Spleen (tissue), 11 donors: Measurements from ENCODE around the gene LDLRAP1. TPM values are rescaled to one million over a fixed set of nuclear protein-coding genes. Genes with fewer than 3 reads are reported as not detected.
"Not testable (repeated sequence)": the region's sequence is repeated elsewhere in the genome, so short reads cannot be mapped to it uniquely, and the experiment has no call there.

ENCODE experiments used
- DNase-seq: peaks from one replicate; pipeline ENCODE4 v3.0.0-alpha.2; 2020
- H3K27ac ChIP-seq, 8 donors: fragments of 200-600 bp; sonication (generic) in 7 of 8; 1 replicate in 4 of 8; 2 replicates in 4 of 8; pipeline versions ENCODE4 v1.5.0 to v1.8.0; 2016 to 2021; ENCODE audit warnings: inconsistent platforms in 4 of 8, mild to moderate bottlenecking in 4 of 8, moderate library complexity in 1 of 8
- H3K27me3 ChIP-seq, 7 donors: fragments of 200-600 bp; sonication (generic) in 6 of 7; replicated peaks in 1 of 7; 1 replicate in 4 of 7; 2 replicates in 3 of 7; pipeline versions ENCODE4 v1.5.0 to v1.8.0; 2016 to 2021; ENCODE audit warnings: inconsistent platforms in 3 of 7, mild to moderate bottlenecking in 1 of 7
- H3K36me3 ChIP-seq, 6 donors: fragments of 200-600 bp; sonication (generic) in 5 of 6; 1 replicate in 4 of 6; 2 replicates in 2 of 6; pipeline versions ENCODE4 v1.5.0 to v1.8.0; 2016 to 2021; ENCODE audit warnings: inconsistent platforms in 2 of 6
- H3K4me1 ChIP-seq, 6 donors: fragments of 200-600 bp; sonication (generic) in 5 of 6; 1 replicate in 3 of 6; 2 replicates in 3 of 6; pipeline versions ENCODE4 v1.5.0 to v1.8.0; 2016 to 2021; ENCODE audit warnings: inconsistent platforms in 3 of 6
- H3K4me3 ChIP-seq, 8 donors: fragments of 200-600 bp; sonication (generic) in 7 of 8; 1 replicate in 4 of 8; 2 replicates in 4 of 8; pipeline versions ENCODE4 v1.5.0 to v1.8.0; 2016 to 2021; ENCODE audit warnings: inconsistent platforms in 4 of 8, mild to moderate bottlenecking in 4 of 8, moderate library complexity in 2 of 8
- H3K9me3 ChIP-seq, 8 donors: fragments of 200-600 bp; sonication (generic) in 7 of 8; 1 replicate in 4 of 8; 2 replicates in 4 of 8; pipeline versions ENCODE4 v1.5.0 to v1.8.0; 2016 to 2021; ENCODE audit warnings: inconsistent platforms in 4 of 8
- POLR2A ChIP-seq, 3 donors: fragments of 450-650 bp; IDR thresholded peaks; one replicate each; pipeline ENCODE4 v1.5.1; 2017; ENCODE audit warnings: antibody characterized with exemption in 3 of 3, mild to moderate bottlenecking in 1 of 3
- POLR2AphosphoS5 ChIP-seq, 3 donors: sonication (generic); formaldehyde crosslinking; IDR thresholded peaks; one replicate each; pipeline ENCODE4 v1.5.1; 2017; ENCODE audit warnings: antibody characterized with exemption in 3 of 3
- WGBS, 5 donors: extraction: QIAGEN DNeasy Blood & Tissue Kit in 3 of 5; methylation state at CpG; one replicate each; pipeline versions ENCODE4 v1.1.5 to v1.1.7; 2013 to 2018; 5-methylcytosine and 5-hydroxymethylcytosine counted together
- intact Hi-C: fragments of 100-400 bp; cut with DNase I; formaldehyde crosslinking; loops from one replicate; pipeline ENCODE4 v1.15.0; 2023; ENCODE audit warnings: low total_unique reads
- polyA plus RNA-seq, 3 donors: library from polyadenylated mRNA; stranded (reverse); fragments of 200-250 nt; gene quantifications; one replicate each; pipeline ENCODE4 v1.2.1, GENCODE V29; 2013
- total RNA-seq, 7 donors: library from RNA; depleted of rRNA in 3 of 7; stranded (reverse); fragments of >200 nt in 3 of 7; fragmentation: NEBNext Ultra II Directional in 4 of 7; extraction: Animal tissue kit (Norgen Biotek cat#: 25700) in 4 of 7; gene quantifications; one replicate each; pipeline versions ENCODE4 v1.1.0 to v1.2.1, GENCODE V29; 2016 to 2021
- TF ChIP-seq, protein P1 (sequence below), 11 experiments: fragments of 200-600 bp in 7 of 11; fragments of 450-650 bp in 4 of 11; sonication (generic) in 4 of 11; IDR thresholded peaks in 8 of 11; conservative IDR thresholded peaks in 3 of 11; 1 replicate in 7 of 11; 2 replicates in 4 of 11; pipeline versions ENCODE4 v1.4.0 to v1.8.0; 2016 to 2021; ENCODE audit warnings: antibody characterized with exemption in 11 of 11, inconsistent platforms in 4 of 11, mild to moderate bottlenecking in 1 of 11
- donor health status: healthy with polysubstance abuse.
- donor health status: DM: no; HTN: no; CAD: no; lungs with moderate emphysema.
- donor health status: DM: no; HTN: no; CAD: no.
- donor health status: Bipolar disorder and iron deficiency.
- donor health status: healthy.
- donor health status: DM: no; HTN: no; CAD: no.
- donor health status: DM: yes; HTN: yes; CAD: no.

LDLRAP1 gene
- total and polyA plus RNA-seq, 10 donors, result 21.7 to 105 (median 72.4) TPM

- Histone ChIP-seq H3K9me3 (no peaks in the 10 kb centered on the region), H3K36me3 (no peaks in the 10 kb centered on the region), H3K4me3 (no peak overlapping the region), H3K4me1 (peaks cover 0 to 26% (median 6%) of the 10 kb centered on the region in 6 donors), H3K27ac (no peak overlapping the region), H3K27me3 (no peaks in the 10 kb centered on the region)
- DNase-seq, result peak; percentile 60
- no peak for TF ChIP-seq POLR2A (IDR thresholded peaks at IDR 0.05)
- TF ChIP-seq, protein P1, sequence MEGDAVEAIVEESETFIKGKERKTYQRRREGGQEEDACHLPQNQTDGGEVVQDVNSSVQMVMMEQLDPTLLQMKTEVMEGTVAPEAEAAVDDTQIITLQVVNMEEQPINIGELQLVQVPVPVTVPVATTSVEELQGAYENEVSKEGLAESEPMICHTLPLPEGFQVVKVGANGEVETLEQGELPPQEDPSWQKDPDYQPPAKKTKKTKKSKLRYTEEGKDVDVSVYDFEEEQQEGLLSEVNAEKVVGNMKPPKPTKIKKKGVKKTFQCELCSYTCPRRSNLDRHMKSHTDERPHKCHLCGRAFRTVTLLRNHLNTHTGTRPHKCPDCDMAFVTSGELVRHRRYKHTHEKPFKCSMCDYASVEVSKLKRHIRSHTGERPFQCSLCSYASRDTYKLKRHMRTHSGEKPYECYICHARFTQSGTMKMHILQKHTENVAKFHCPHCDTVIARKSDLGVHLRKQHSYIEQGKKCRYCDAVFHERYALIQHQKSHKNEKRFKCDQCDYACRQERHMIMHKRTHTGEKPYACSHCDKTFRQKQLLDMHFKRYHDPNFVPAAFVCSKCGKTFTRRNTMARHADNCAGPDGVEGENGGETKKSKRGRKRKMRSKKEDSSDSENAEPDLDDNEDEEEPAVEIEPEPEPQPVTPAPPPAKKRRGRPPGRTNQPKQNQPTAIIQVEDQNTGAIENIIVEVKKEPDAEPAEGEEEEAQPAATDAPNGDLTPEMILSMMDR (IDR thresholded peaks at IDR 0.05 in 8 of 11, conservative IDR thresholded peaks at IDR 0.05 in 3 of 11), result no peak
- intact Hi-C loops, result no loop called here
- WGBS, 5 donors, result 63 to 83% (median 73%) methylated on average over 13 to 14 of the region's 14 CpGs
Measured at GRCh38 chr1:25583519-25584370, 40.3 kb downstream of the LDLRAP1 start.

DNA sequence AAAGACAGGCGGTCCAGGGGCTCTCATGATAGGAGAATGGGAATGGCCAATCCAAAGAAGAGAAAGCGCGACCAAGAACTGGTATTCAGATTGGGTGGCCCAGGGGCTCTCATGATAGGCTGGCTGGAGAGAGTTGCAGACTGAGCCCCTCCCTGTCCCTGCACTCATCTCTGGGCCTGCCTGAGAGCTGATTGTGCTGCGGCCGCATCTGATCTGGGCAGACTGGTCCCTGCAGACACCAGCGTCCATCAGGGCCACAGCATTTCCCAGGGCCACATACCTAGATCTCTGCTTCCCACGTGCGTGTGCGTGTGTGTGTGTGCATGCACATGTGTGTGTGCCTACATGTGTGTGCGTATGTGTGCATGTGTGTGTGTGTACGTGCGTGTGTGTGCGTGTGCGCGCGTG is 42.8 kb downstream of the LDLRAP1 start:
- no peaks in the 10 kb centered on the region for H3K36me3 ChIP-seq
- DNase-seq, result peak; percentile 52
- H3K27me3 ChIP-seq, result no peaks in the 10 kb centered on the region
- WGBS, 5 donors, result 77 to 96% (median 94%) methylated on average over 13 to 16 of the region's 16 CpGs
- intact Hi-C loops, result no loop called here
- no peak for TF ChIP-seq POLR2AphosphoS5 (IDR thresholded peaks at IDR 0.05)
- TF ChIP-seq POLR2A (IDR thresholded peaks at IDR 0.05), result no peak
- TF ChIP-seq, protein P1 (IDR thresholded peaks at IDR 0.05 in 8 of 11, conservative IDR thresholded peaks at IDR 0.05 in 3 of 11), result no peak
- no peaks in the 10 kb centered on the region for H3K9me3 ChIP-seq
- H3K27ac ChIP-seq, result no peak overlapping the region
- H3K4me1 ChIP-seq, result peaks cover 0 to 35% (median 10%) of the 10 kb centered on the region in 6 donors
- H3K4me3 ChIP-seq, result no peak overlapping the region

GRCh38 chr1:25587290-25587689 is 43.9 kb downstream of the LDLRAP1 start:
- no peak for TF ChIP-seq POLR2AphosphoS5 (IDR thresholded peaks at IDR 0.05)
- TF ChIP-seq, protein P1 (IDR thresholded peaks at IDR 0.05 in 8 of 11, conservative IDR thresholded peaks at IDR 0.05 in 3 of 11), result no peak
- TF ChIP-seq POLR2A (IDR thresholded peaks at IDR 0.05), result no peak
- 80 to 87% (median 85%) methylated on average over 8 of the region's 8 CpGs for WGBS, 5 donors
- H3K9me3 ChIP-seq, result no peaks in the 10 kb centered on the region
- H3K4me1 ChIP-seq, result peaks cover 0 to 35% (median 10%) of the 10 kb centered on the region in 6 donors
- H3K27me3 ChIP-seq, result no peaks in the 10 kb centered on the region
- H3K4me3 ChIP-seq, result no peak overlapping the region
- no peaks in the 10 kb centered on the region for H3K36me3 ChIP-seq
- intact Hi-C loops, result no loop called here
- H3K27ac ChIP-seq, result no peak overlapping the region
- no peak for DNase-seq

- H3K4me1 ChIP-seq, result peaks cover 0 to 35% (median 10%) of the 10 kb centered on the region in 6 donors
- intact Hi-C loops, H3K36me3 ChIP-seq, H3K27me3 ChIP-seq, DNase-seq, H3K27ac ChIP-seq, H3K4me3 ChIP-seq, H3K9me3 ChIP-seq: not testable (repeated sequence)
- 60 to 74% (median 63%) methylated on average over 7 of the region's 7 CpGs for WGBS, 5 donors
Measured at GRCh38 chr1:25588224-25588623, 44.8 kb downstream of the LDLRAP1 start.

- intact Hi-C loops, H3K9me3 ChIP-seq, H3K27ac ChIP-seq, H3K27me3 ChIP-seq, H3K4me3 ChIP-seq, H3K36me3 ChIP-seq: not testable (repeated sequence)
- WGBS, 5 donors, result 87 to 96% (median 93%) methylated on average over 13 of the region's 13 CpGs
- DNase-seq, result peak; percentile 27
- peaks cover 0 to 35% (median 10%) of the 10 kb centered on the region in 6 donors for H3K4me1 ChIP-seq
Measured at GRCh38 chr1:25588786-25589185, 45.4 kb downstream of the LDLRAP1 start.
